Upper lobe of right lung (tissue), 1 donor: ENCODE results near the gene CLDN34. TPM values are rescaled to one million over a fixed set of nuclear protein-coding genes. Genes with fewer than 3 reads are reported as not detected.

Experiments
- ATAC-seq: fragments of 200-7000 bp; cut with Tn5 transposase; one replicate; pipeline ENCODE4 v1.9.1; 2020; ENCODE audit warnings: mild to moderate bottlenecking, moderate library complexity
- DNase-seq: peaks from one replicate; pipeline ENCODE4 v3.0.0-alpha.2; 2020
- H3K27ac ChIP-seq: fragments of 200-600 bp; one replicate; pipeline ENCODE4 v1.8.0; 2022
- H3K27me3 ChIP-seq: fragments of 200-600 bp; one replicate; pipeline ENCODE4 v1.8.0; 2022; ENCODE audit warnings: mild to moderate bottlenecking
- H3K36me3 ChIP-seq: fragments of 200-600 bp; one replicate; pipeline ENCODE4 v1.8.0; 2022
- H3K4me1 ChIP-seq: fragments of 200-600 bp; one replicate; pipeline ENCODE4 v1.8.0; 2022
- H3K4me3 ChIP-seq: fragments of 200-600 bp; one replicate; pipeline ENCODE4 v1.8.0; 2022; ENCODE audit warnings: mild to moderate bottlenecking
- H3K9me3 ChIP-seq: fragments of 200-600 bp; one replicate; pipeline ENCODE4 v1.8.0; 2022
- intact Hi-C: fragments of 100-400 bp; cut with DNase I; formaldehyde crosslinking; loops from one replicate; pipeline ENCODE4 v1.11.0; 2022
- total RNA-seq: library from RNA; stranded (reverse); fragmentation: NEBNext Ultra II Directional; extraction: Animal tissue kit (Norgen Biotek cat#: 25700); gene quantifications from one replicate; pipeline ENCODE4 v1.2.1, GENCODE V29; 2021
- TF ChIP-seq, protein P1 (sequence below): fragments of 200-600 bp; IDR thresholded peaks from one replicate; pipeline ENCODE4 v1.8.0; 2022; ENCODE audit warnings: antibody characterized with exemption
- donor health status: DM: no; HTN: yes; CAD: no; lungs with severe emphysema.

CLDN34 gene
- total RNA-seq, 1 donor from 2014 or later: 0.55 TPM

GRCh38 chrX:9992724-9993123 is 25.6 kb downstream of the CLDN34 start:
- Histone ChIP-seq H3K4me1 (no peaks in the 10 kb centered on the region), H3K27ac (no peak overlapping the region), H3K4me3 (no peak overlapping the region), H3K9me3 (no peaks in the 10 kb centered on the region), H3K36me3 (no peaks in the 10 kb centered on the region), H3K27me3 (no peaks in the 10 kb centered on the region)
- intact Hi-C loops: no loop called here
- DNase-seq (no peak), ATAC-seq (no peak)
- TF ChIP-seq, protein P1, sequence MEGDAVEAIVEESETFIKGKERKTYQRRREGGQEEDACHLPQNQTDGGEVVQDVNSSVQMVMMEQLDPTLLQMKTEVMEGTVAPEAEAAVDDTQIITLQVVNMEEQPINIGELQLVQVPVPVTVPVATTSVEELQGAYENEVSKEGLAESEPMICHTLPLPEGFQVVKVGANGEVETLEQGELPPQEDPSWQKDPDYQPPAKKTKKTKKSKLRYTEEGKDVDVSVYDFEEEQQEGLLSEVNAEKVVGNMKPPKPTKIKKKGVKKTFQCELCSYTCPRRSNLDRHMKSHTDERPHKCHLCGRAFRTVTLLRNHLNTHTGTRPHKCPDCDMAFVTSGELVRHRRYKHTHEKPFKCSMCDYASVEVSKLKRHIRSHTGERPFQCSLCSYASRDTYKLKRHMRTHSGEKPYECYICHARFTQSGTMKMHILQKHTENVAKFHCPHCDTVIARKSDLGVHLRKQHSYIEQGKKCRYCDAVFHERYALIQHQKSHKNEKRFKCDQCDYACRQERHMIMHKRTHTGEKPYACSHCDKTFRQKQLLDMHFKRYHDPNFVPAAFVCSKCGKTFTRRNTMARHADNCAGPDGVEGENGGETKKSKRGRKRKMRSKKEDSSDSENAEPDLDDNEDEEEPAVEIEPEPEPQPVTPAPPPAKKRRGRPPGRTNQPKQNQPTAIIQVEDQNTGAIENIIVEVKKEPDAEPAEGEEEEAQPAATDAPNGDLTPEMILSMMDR: no peak

GRCh38 chrX:9995855-9996339 is 28.7 kb downstream of the CLDN34 start:
- Histone ChIP-seq H3K27ac (no peak overlapping the region), H3K4me1 (no peaks in the 10 kb centered on the region), H3K9me3 (no peaks in the 10 kb centered on the region), H3K36me3 (no peaks in the 10 kb centered on the region), H3K27me3 (no peaks in the 10 kb centered on the region), H3K4me3 (no peak overlapping the region)
- peak; percentile 99 for ATAC-seq
- intact Hi-C loops: no loop called here
- TF ChIP-seq, protein P1: peak; percentile 89
- peak; percentile 88 for DNase-seq

DNA sequence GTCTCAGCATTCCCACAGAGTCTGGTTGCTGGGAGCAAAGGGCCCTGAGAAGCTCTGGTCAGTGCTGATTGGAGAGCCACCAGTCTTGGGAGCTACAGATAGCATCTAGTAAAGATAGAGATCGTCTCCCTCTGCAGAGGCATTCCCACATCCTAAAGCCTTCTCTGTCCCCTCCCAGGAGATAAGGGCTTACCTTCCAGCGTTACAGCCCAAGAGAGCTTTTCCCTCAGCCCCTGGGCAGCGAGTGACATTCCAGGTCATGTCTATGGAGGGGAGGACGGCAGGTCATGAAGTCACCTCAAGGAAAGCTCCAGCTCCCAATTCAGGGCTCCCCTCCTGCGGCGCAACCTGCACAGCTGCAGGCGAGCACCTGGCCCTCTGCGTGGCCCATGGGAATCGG is 29.9 kb downstream of the CLDN34 start:
- no peak overlapping the region for H3K27ac ChIP-seq
- no peaks in the 10 kb centered on the region for H3K36me3 ChIP-seq
- no peaks in the 10 kb centered on the region for H3K27me3 ChIP-seq
- DNase-seq: no peak
- TF ChIP-seq, protein P1: no peak
- intact Hi-C loops: no loop called here
- H3K4me3 ChIP-seq: no peak overlapping the region
- H3K4me1 ChIP-seq: no peaks in the 10 kb centered on the region
- ATAC-seq: no peak
- H3K9me3 ChIP-seq: no peaks in the 10 kb centered on the region

- no peak overlapping the region for H3K27ac ChIP-seq
- no peaks in the 10 kb centered on the region for H3K27me3 ChIP-seq
- ATAC-seq: peak; percentile 72
- no peak for DNase-seq
- intact Hi-C loops: no loop called here
- no peaks in the 10 kb centered on the region for H3K9me3 ChIP-seq
- H3K4me1 ChIP-seq: no peaks in the 10 kb centered on the region
- TF ChIP-seq, protein P1: no peak
- no peak overlapping the region for H3K4me3 ChIP-seq
- no peaks in the 10 kb centered on the region for H3K36me3 ChIP-seq
These were observed 30.4 kb downstream of the CLDN34 start for GRCh38 chrX:9997524-9997923.

DNA sequence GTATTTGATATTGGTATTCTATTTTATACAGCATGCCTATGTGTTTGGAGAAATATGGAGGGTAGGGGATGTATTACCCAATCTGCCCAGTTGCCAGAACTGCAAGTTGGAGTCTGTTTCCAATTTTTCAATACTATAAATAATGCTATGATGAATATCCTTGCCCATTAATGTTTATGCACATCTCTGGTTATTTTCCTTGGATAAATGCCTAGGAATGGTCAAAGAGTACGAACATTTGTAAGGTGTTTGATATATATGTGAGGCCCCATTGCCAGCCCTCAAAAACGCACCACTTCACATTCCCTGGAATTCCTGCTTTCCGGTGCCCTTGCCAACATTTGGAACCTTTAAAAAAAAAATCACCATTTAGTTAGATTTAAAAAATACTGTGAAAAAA is 34.3 kb downstream of the CLDN34 start:
- ATAC-seq (no peak), DNase-seq (no peak)
- no peak overlapping the region for H3K4me3 ChIP-seq
- H3K27me3 ChIP-seq: no peaks in the 10 kb centered on the region
- intact Hi-C loops: no loop called here
- H3K9me3 ChIP-seq: no peaks in the 10 kb centered on the region
- TF ChIP-seq, protein P1: no peak
- H3K27ac ChIP-seq: no peak overlapping the region
- H3K4me1 ChIP-seq: no peaks in the 10 kb centered on the region
- H3K36me3 ChIP-seq: no peaks in the 10 kb centered on the region

GRCh38 chrX:10004832-10005475 is 37.8 kb downstream of the CLDN34 start:
- TF ChIP-seq, protein P1: no peak
- no peaks in the 10 kb centered on the region for H3K36me3 ChIP-seq
- H3K27ac ChIP-seq: no peak overlapping the region
- DNase-seq (no peak), ATAC-seq (no peak)
- no peaks in the 10 kb centered on the region for H3K9me3 ChIP-seq
- H3K4me1 ChIP-seq: no peaks in the 10 kb centered on the region
- H3K27me3 ChIP-seq: no peaks in the 10 kb centered on the region
- intact Hi-C loops: no loop called here
- no peak overlapping the region for H3K4me3 ChIP-seq
